Activated naive CD4-positive, alpha-beta T cell (primary cell): ENCODE measurements around the gene ALDOA.
"Not testable (repeated sequence)": the region's sequence is repeated elsewhere in the genome, so short reads cannot be mapped to it uniquely, and the experiment has no call there.

ENCODE experiments used
- DNase-seq, 4 experiments: peaks; one replicate each; lab custom pipeline; 2025; lab: John Stamatoyannopoulos, UW

ALDOA gene

GRCh38 chr16:30065102-30065942 lies at the start of gene ALDOA:
Gene ALDOA (plus strand): TSS chr16:30065760. CDS start chr16:30066898, 1,138 bp downstream.
- DNase-seq = peak; percentile 82 to 92 (median 86)

DNA sequence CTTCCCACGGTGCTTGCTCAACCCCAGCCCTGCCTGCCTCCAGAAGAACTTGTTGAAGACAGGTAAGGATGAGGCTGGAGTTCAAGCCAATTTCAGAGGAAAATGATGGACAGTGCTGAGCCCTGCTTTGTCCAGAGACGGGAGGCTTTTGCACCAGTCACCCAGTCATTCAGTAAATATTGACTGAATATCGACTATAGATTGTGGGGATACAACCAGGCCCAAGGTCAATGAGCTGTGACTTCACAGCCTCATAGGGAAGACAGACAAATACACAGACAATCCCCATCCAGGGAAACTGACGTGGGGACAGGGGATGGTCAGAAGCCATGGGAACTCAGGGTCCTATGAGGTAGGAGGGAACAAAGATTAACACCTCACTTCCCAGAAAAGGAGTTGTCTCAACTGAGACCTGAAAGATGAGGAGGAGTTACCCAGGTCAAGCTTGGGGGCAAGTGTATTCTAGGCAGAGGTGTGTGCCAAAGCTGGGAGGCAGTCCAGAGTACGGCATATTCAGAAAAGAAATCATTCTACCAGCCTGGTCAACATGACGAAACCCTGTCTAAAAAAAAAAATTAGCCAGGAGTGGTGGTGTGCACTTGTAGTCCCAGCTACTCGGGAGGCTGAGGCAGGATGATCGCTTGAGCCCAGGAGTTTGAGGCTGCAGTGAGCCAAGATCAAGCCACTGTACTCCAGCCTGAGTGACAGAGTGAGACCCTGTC lies 48.8 kb upstream of the ALDOA start:
- no peak for DNase-seq

DNA sequence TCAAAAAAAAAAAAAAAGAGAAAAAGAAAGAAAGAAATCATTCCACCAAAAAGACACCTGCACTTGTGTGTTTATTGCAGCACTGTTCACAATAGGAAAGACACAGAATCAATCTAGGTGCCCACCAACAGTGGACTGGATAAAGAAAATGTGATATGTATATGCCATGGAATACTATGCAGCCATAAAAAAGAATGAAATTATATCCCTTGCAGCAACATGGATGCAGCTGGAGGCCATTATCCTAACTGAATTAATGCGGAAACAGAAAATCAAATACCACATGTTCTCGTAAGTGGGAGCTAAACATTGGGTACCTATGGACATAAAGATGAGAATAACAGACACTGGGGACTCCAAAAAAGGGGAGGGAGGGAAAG lies 48.3 kb upstream of the ALDOA start:
- DNase-seq = no peak

DNA sequence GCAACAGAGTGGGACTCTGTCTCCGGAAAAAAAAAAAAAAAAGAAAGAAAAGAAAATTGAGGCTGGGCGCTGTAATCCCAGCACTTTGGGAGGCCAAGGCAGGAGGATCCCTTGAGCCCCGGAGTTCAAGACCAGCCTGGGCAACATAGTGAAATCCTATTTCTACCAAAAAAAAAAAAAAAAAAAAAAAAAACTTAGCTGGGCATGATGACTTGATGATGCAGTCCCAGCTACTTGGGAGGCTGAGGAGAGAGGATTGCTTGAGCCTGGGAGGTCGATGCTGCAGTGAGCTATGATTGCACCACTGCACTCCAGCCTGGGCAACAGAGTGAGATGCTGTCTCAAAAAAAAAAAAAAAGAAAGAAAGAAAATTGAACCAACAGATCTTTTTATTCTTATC lies 47.6 kb upstream of the ALDOA start:
- not testable (repeated sequence) for DNase-seq

GRCh38 chr16:30018731-30019158 lies 46.8 kb upstream of the ALDOA start:
- DNase-seq = no peak

- DNase-seq = no peak
Measured at GRCh38 chr16:30022887-30023286, 42.7 kb upstream of the ALDOA start, which contains the start of gene C16orf92. Gene C16orf92 (plus strand): TSS chr16:30023198. CDS start chr16:30023341, 143 bp downstream.

GRCh38 chr16:30023586-30023985 lies 42.0 kb upstream of the ALDOA start:
- DNase-seq = no peak

- DNase-seq = no peak
Measured at GRCh38 chr16:30024451-30024850, 41.1 kb upstream of the ALDOA start.

DNA sequence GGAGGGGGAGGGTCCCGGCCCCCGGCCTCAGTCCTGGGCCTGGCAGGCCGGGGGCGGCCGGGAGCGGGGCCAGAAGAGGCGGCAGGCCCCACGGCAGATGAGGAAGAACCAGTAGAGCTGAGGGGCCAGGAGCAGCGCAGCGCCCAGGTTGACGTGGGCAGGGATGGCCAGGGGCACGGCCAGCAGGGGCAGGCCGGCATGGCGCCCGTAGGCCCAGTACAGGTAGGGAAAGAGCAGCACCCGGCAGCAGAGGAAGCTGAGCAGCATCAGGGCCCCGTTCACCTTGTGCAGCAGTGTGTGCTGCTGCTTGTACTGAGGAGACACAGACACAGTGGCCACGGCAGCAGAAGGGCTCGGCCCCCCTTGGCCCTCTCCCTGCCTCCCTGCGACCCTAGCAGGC lies 40.4 kb upstream of the ALDOA start:
- no peak for DNase-seq

GRCh38 chr16:30025574-30025973 lies 40.0 kb upstream of the ALDOA start:
- DNase-seq = no peak

GRCh38 chr16:30026449-30026848 lies 39.1 kb upstream of the ALDOA start:
- DNase-seq = no peak

DNA sequence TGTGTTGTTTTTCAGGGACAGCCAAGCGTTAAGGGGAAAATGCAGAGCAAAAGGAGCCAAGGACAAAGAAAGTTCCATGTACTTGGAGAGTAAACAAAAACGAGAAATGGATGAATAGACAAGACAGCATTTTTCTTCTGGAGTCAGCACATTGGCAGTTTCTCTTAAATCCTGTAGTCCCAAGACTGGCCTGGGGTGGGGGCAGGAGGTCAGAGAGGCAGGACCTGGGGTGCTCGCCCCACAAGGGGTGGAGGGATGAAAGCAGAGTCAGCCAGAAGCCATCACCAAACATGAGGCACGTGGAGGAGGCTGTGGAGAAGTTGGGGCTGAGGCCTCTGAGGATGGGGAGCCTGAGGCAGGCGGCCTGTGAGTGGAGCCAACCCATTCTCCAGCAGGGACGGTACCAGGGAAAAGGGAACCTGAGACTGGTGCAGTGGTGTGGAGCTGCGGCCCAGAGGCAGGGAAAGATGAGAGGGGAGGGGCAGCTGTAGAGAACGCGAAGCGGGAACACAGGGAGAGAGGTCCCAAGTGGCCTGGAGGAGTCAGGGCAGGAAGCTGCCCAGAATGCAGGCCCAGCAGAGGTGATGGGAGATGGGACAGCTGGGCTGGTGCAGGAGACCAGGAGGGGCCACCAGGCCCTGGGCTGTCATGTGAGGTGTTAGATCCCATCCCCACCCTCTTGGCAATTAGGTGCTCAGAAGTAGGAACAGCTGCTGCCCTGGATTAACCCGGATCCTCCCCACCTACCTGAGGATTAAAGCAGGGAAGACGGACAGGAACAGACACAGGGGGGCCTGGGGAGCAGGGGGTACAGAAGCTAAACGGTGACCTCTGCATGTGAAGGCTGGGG lies 37.7 kb upstream of the ALDOA start:
- DNase-seq = no peak

- DNase-seq = peak in 1 of 4 experiments; percentile 9
Measured at GRCh38 chr16:30028438-30029076, 37.0 kb upstream of the ALDOA start.

DNA sequence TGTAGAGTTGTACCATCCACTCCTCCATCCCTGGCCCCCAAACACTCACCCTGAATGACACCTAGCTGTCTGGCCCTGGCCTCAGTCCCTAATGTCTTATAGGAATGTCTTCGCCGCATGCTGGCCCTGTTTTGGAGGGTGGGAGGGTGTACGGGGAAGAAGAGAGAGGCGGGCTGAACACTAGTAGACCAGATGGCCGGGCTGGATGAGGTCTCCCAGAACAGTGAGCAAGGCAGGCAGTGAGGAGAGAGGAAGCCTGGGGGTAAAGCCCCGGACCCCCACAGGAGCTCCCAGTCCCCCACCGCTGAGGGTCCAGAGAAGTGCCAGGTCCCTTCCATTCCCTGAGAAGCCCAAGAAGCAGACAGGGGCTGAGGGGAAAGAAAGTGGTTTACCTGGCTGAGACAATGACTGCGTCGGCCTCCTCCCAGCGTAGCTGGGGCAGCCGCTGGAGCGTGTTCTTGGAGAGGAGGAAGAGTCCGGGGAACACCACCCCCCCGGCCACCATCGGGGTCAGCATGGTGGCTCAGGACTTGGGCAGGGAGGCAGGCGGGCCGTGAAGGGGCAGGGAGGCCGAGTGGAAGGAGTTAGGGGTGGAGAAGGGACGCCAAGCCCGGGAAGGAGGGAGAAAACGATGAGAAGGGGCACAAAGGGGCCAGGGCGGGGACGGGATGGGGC lies 35.4 kb upstream of the ALDOA start:
- no peak for DNase-seq

GRCh38 chr16:30030841-30031413 lies 34.6 kb upstream of the ALDOA start, which contains the start of gene TLCD3B:
Gene TLCD3B (minus strand): TSS chr16:30031271. CDS start chr16:30030527, 744 bp downstream.
- no peak for DNase-seq

DNA sequence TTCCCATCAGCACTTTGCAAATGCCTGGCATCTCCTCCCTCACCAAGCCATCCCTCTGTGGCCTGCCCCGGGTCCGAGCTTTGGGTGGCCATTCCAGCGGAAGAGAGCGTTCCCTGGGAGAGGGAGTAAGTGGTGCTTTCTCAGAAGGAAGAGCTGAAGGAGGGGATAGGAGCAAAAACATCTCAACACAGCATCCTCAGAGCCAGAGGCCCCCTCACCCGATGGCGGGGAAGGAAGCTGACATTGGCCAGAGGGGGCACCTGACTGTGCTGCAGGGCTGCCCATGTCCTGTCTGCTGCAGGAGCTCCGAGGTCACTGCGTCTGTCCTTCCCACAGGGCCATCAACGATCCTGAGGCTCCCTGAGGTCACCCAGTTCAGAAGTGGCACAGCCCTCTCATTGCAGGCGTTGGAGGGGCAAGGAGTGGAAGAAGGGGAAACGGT lies 34.1 kb upstream of the ALDOA start:
- DNase-seq = no peak

DNA sequence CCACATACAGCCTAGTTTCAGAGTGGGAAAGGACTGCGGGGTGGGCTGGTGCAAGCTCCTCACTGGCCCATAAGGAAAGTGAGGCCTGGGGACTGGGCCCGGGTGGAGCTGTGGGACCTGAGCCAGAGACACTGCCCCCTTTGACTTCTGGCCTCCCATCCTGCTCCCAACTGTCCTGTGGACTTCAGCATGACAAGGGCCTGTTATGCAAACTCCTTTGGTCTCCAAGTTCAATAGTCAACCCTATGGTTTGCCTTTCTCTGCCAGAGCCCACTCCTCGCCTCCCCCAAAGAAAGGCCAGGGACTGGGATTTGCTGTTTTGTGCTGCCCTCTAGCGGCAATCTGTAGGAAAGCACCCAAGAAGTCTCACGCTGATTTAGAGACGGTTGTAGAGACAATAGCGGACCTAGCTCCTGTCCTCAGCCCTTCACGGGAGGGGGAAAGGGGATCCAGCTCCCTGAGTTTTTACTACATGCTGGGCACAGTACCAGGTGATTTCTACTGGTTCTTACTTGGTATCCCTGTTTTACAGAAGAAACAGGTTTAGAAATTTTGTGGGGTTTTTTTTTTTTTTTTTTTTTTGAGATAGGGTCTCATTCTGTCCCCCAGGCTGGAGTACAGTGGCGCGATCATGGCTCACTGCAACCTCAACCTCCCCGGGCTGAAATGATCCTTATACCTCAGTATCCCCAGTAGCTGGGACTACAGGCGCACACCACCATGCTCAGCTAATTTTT lies 33.3 kb upstream of the ALDOA start:
- peak in 3 of 4 experiments; percentile 14 to 36 (median 30) for DNase-seq

GRCh38 chr16:30033270-30033669 lies 32.3 kb upstream of the ALDOA start:
- no peak for DNase-seq

DNA sequence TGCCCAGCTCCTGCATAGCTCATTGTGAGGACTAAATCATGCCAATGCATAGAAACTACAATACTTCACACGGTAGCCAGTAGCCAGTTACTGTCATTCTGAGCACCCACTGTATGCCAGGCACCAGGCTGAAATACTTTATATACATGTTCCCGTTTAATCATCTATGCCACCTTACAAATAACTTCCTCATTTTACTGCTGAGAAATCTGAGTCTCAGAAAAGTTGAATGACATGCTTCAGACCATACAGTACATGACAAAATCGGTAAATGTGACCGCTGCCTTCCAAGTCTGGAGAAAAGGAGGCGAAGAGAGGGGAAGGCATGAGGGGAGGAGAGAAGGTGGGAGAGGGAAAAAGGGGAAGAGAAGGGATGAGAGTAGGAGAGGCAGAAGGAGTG lies 25.3 kb upstream of the ALDOA start:
- no peak for DNase-seq

DNA sequence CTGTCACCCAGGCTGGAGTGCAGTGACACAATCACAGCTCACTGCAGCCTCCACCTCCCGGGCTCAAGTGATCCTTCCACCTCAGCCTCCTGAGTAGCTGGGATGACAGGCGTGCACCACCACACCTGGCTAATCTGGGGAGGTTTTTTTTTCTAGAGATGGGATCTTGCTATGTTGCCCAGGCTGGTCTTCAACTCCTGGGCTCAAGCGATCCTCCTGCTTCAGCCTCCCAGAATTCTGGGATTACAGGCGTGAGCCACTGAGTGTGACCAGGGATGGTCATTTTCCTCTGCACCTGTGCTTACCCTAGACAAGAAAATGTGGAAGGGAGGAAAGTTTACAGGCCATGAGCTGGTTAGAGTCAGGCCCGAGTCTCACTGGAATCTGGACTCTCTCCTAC lies 24.9 kb upstream of the ALDOA start:
- not testable (repeated sequence) for DNase-seq
